GM03348 (cell line): Measurements from ENCODE around the gene XNDC1N.
"Not testable (repeated sequence)": the region's sequence is repeated elsewhere in the genome, so short reads cannot be mapped to it uniquely, and the experiment has no call there.

Source experiments
- DNase-seq: peaks from one replicate; pipeline ENCODE4 v3.0.0; 2012; ENCODE audit warnings: low spot score

Gene XNDC1N

GRCh38 chr11:71931245-71931602 lies 2.8 kb upstream of the XNDC1N start:
- DNase-seq = no peak

- no peak for DNase-seq
Measured at GRCh38 chr11:71930556-71931244, 2.3 kb upstream of the XNDC1N start.

- no peak for DNase-seq
Measured at GRCh38 chr11:71929491-71929890, 1.1 kb upstream of the XNDC1N start.

GRCh38 chr11:71928737-71929443 lies 496 bp upstream of the XNDC1N start, which contains the start of gene RNF121:
Gene RNF121 (plus strand): TSS chr11:71929046. CDS start chr11:71929062, 16 bp downstream.
- peak; percentile 98 for DNase-seq

GRCh38 chr11:71917646-71918140 lies 10.7 kb downstream of the XNDC1N start:
- no peak for DNase-seq

- DNase-seq = no peak
Measured at GRCh38 chr11:71914617-71915189, 13.7 kb downstream of the XNDC1N start.

GRCh38 chr11:71913756-71914526 lies 14.5 kb downstream of the XNDC1N start:
- peak; percentile 48 for DNase-seq

GRCh38 chr11:71911986-71912340 lies 16.4 kb downstream of the XNDC1N start:
- DNase-seq = not testable (repeated sequence)

GRCh38 chr11:71911321-71911985 lies 16.9 kb downstream of the XNDC1N start:
- not testable (repeated sequence) for DNase-seq

- DNase-seq = not testable (repeated sequence)
Measured at GRCh38 chr11:71910775-71911174, 17.6 kb downstream of the XNDC1N start.

- no peak for DNase-seq
Measured at GRCh38 chr11:71908218-71908617, 20.2 kb downstream of the XNDC1N start.

- not testable (repeated sequence) for DNase-seq
Measured at GRCh38 chr11:71901137-71901536, 27.3 kb downstream of the XNDC1N start.

GRCh38 chr11:71895961-71896360 lies 32.4 kb downstream of the XNDC1N start:
- no peak for DNase-seq

GRCh38 chr11:71889181-71889872 lies 39.1 kb downstream of the XNDC1N start:
- DNase-seq = not testable (repeated sequence)

- DNase-seq = not testable (repeated sequence)
Measured at GRCh38 chr11:71888335-71889010, 39.9 kb downstream of the XNDC1N start.

GRCh38 chr11:71885806-71886205 lies 42.6 kb downstream of the XNDC1N start:
- DNase-seq = not testable (repeated sequence)
